ENCODE data around the gene RPL12. TPM values are rescaled to one million over a fixed set of nuclear protein-coding genes. Genes with fewer than 3 reads are reported as not detected.

RPL12 gene
- total RNA-seq = 1,000 to 10,000 TPM; 1,251 to 1,331 TPM

DNA sequence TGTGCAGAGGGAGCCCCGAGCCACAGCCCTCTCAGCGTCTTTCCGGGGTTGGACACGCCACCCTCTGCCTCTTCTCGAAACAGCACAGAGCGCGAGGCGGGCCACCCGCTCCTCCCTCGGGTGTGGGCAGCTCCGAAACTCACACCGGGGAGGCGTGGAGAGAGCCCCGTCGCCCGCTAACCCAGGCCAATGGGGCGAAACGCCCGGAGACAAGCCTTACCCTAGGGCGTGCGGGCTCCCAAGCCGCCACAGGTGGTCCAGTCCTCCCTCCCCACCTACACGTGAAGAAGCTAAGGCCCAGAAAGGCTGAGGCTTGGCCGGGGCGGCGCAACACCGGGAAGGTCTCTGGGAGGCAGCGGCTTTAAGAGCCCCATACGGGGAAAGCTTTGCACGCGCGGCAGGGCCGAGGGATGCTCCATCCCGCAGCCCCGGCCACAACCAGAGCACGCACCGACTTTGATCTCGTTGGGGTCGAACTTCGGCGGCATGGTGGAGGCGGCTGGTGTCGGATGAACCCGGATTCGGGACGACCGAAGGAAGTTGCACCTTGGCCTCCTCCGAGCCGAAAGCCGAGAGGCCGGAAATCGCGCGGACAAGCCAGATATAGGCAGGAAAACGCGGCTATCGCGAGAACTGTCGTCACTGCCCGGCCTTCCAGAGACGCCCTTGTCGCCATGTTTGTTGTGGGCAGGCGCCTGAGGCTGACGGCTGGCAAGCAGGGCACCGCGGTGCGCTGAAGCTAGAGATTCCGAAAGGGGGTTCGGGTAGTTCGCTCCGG is at the start of gene RPL12, which contains the start of gene LRSAM1:
Gene RPL12, minus strand, starts transcription at position 577 of the 778 bp plus-strand sequence. Its CDS starts 89 bp downstream, at position 488.
Gene LRSAM1, plus strand, starts transcription at position 681 of the 778 bp plus-strand sequence. CDS start 3,018 bp downstream, outside the sequence.
- CTCF ChIA-PET = interaction anchor here (0.8 to 2.2 kb wide), 6 partner anchors 9 to 464 kb away, joined by 3 to 5 read pairs (median 4); partner anchors contain the start of gene ZNF79
- Mint-ChIP-seq H3K4me3 (peak within 1 kb of the TSS; percentile 95), H3K36me3 (peaks cover 52% of the 10 kb centered on the region), H3K27me3 (no peaks in the 10 kb centered on the region), H3K27ac (peak within 1 kb of the TSS; percentile 96), H3K4me1 (peaks cover 40% of the 10 kb centered on the region), H3K9me3 (ENCODE audit: low read depth) (no peaks in the 10 kb centered on the region)
- DNase-seq (peak; percentile 98), ATAC-seq (peak; percentile 69)

DNA sequence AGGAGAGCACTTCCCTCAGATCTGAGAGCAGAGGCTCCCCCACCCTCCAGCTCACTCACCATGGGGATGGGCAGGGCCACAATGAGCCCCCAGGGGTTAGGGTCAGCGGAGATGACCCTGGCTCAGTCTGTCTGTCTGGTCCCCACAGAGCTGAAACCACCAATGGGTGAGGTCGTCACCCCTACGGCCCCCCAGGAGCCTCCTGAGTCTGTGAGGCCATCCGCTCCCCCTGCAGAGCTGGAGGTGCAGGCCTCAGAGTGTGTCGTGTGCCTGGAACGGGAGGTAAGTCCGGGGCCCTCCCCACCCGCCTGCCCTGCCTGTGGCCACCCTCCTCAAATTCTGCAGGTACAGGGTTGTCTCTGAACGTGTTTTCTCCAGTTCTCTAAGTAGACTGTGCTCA is 49.7 kb upstream of the RPL12 start:
- H3K27me3 Mint-ChIP-seq = no peaks in the 10 kb centered on the region
- H3K4me1 Mint-ChIP-seq = peaks cover 5% of the 10 kb centered on the region
- H3K27ac Mint-ChIP-seq = no peak overlapping the region
- no peaks in the 10 kb centered on the region for H3K36me3 Mint-ChIP-seq
- CTCF ChIA-PET = interaction anchor here (1.2 kb wide), 1 partner anchor 234 kb away, joined by 5 read pairs; the partner anchor contains the start of gene TOR2A
- DNase-seq = no peak
- H3K9me3 Mint-ChIP-seq (ENCODE audit: low read depth) = no peaks in the 10 kb centered on the region
- ATAC-seq = no peak
- no peak overlapping the region for H3K4me3 Mint-ChIP-seq

DNA sequence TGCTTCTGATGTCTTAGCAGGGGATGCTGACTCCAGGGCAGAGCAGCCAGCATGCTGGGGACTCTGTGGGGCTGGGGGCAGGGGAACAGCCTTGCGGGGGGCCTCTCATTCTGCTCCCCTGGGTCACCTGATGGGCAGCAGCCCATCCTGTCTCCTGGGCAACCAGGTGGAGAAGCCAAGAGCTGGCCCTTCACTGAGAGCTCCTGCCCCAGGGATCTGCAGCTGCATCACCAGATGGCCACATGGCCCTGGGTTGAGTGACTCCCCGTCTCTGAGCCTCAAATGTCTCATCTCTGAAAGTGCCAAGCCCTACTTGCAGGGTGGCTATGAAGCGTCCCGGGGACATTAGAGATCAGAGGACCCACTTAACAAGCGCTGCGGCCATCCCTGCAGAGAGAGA is 49.2 kb upstream of the RPL12 start:
- Mint-ChIP-seq H3K4me1 (peaks cover 7% of the 10 kb centered on the region), H3K36me3 (no peaks in the 10 kb centered on the region), H3K4me3 (no peak overlapping the region), H3K9me3 (ENCODE audit: low read depth) (no peaks in the 10 kb centered on the region), H3K27me3 (no peaks in the 10 kb centered on the region), H3K27ac (no peak overlapping the region)
- ATAC-seq = no peak
- CTCF ChIA-PET = interaction anchor here (1.2 kb wide), 1 partner anchor 234 kb away, joined by 5 read pairs; the partner anchor contains the start of gene TOR2A
- no peak for DNase-seq

DNA sequence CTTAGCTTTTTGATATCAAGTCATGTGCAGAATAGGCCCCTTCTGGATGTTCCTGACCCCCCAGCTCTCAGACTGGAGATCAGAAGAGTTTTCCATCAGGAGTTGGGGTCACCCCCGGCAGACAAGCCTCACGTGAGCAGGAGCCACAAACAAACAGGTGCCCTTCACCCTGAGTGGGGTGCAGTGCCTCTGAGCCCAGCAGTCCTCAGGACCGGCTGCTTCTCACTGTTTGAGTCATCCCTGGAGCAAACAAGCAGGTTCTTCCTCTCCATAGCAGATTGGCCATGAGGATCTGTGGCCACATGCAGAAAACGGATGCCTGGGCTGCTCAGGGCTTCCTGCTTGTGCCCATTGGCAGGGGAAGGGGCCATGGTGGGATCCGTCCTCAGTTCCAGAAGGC is 47.1 kb upstream of the RPL12 start:
- Mint-ChIP-seq H3K27me3 (no peaks in the 10 kb centered on the region), H3K27ac (no peak overlapping the region), H3K36me3 (no peaks in the 10 kb centered on the region), H3K4me1 (peaks cover 6% of the 10 kb centered on the region), H3K4me3 (no peak overlapping the region), H3K9me3 (ENCODE audit: low read depth) (no peaks in the 10 kb centered on the region)
- CTCF ChIA-PET = interaction anchor here (1.5 kb wide), 1 partner anchor 28 kb away, joined by 4 read pairs; no protein-coding TSS in a partner anchor
- ATAC-seq (no peak), DNase-seq (no peak)

DNA sequence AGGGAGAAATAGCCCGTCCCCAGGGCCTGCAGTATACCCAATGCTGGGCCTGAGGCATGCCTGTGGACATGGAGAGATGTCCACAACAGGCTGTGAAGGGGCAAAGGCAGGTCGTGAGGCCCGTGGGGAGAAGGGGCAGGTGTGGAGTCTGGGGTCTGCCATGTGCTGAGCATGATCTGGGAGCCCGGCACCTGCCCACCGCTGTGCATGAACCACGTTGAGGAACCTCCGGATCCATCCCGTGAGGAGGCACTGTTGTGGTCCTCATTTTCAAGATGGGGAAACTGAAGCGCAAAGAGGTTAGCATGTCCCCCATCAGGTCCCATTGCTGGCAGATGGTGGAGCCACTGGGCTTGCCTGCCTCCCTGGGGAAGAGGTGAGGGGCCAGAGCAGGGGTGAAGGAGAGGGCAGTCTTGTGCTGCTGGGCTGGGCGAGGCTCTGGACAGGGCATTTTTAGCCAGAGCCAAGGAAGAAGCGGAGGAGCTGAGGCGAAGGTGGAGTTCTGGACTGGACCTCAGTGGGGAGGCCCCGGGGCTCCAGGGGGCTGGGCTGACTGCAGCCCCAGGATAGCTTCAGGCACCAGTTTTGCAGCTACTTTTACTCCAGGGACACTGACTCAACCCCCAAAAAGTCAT is 46.6 kb upstream of the RPL12 start:
- ATAC-seq = no peak
- Mint-ChIP-seq H3K4me1 (peaks cover 6% of the 10 kb centered on the region), H3K9me3 (ENCODE audit: low read depth) (no peaks in the 10 kb centered on the region), H3K4me3 (no peak overlapping the region), H3K36me3 (no peaks in the 10 kb centered on the region), H3K27ac (no peak overlapping the region), H3K27me3 (no peaks in the 10 kb centered on the region)
- CTCF ChIA-PET = interaction anchor here (1.5 kb wide), 1 partner anchor 28 kb away, joined by 4 read pairs; no protein-coding TSS in a partner anchor
- DNase-seq = no peak

DNA sequence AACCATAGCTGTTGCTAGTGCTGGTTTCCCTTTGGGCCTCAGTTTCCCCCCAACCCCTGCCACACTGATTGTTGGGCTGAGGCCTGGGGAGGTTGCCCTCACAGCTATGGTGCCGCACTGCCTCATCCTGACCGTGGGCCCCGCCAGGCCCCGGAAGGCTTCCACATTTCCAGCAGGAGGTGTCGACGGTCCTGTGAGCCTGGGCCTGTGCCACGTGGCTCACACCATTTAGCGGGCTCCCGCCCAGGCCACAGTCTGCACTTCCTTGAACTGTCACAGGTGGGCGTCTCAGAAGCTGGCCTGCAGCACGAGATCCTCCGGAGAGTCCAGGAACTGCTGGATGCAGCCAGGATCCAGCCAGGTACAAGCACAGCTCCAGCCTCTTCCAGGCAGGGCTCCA is 45.8 kb upstream of the RPL12 start:
- H3K4me3 Mint-ChIP-seq = no peak overlapping the region
- peaks cover 6% of the 10 kb centered on the region for H3K4me1 Mint-ChIP-seq
- H3K36me3 Mint-ChIP-seq = no peaks in the 10 kb centered on the region
- DNase-seq (no peak), ATAC-seq (no peak)
- CTCF ChIA-PET = no interaction called here
- H3K27ac Mint-ChIP-seq = no peak overlapping the region
- H3K9me3 Mint-ChIP-seq (ENCODE audit: low read depth) = no peaks in the 10 kb centered on the region
- H3K27me3 Mint-ChIP-seq = no peaks in the 10 kb centered on the region

DNA sequence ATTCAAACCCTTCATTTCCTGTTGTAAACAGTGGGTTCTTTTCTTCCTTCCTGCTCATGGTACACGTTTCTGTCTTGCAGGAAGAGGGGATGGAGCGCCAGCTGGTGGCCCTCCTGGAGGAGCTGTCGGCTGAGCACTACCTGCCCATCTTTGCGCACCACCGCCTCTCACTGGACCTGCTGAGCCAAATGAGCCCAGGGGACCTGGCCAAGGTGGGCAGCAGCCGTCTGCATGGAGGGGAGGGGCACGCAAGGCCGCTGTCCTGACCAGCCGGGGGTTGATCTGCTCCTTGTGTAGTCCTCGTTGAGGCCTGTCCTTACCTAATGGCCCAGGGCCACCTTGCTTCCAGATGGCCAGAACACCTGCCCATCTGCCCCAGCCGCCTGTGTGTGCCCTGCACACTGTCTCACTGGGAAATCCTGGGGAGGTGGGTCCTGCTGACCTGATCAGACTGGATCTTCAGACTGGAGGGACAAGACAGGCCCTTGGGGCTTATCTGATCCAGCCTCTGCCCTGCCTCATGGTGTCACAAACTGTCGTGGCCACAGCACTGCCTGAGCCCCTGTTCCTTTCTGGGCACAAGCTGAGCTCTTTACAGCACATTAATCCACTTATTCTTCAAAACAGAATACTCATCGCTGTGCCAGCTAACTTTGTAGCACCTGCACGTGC is 44.8 kb upstream of the RPL12 start:
- Mint-ChIP-seq H3K9me3 (ENCODE audit: low read depth) (no peaks in the 10 kb centered on the region), H3K27me3 (no peaks in the 10 kb centered on the region), H3K36me3 (no peaks in the 10 kb centered on the region), H3K4me1 (peaks cover 6% of the 10 kb centered on the region), H3K4me3 (no peak overlapping the region), H3K27ac (no peak overlapping the region)
- CTCF ChIA-PET = interaction anchor here (1.0 kb wide), 1 partner anchor 8 kb away, joined by 4 read pairs; no protein-coding TSS in a partner anchor
- no peak for ATAC-seq
- no peak for DNase-seq

DNA sequence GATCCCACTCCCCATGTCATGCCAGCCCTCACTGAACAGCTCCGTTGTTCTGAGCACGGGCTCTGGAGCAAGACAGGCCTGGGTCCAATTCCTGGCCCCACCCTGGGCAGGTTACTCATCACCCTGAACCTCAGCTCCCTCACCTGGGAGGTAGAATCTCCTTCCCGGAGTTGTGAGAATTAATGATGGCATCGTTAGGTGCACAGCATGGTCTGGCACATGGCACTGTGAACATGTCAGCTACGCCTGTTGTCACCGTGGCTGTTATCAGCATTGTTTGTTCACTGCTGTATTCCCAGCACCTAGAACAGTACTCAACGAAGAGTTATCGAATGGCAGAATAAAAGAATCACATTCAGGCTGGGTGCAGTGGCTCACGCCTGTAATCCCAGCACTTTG is 43.1 kb upstream of the RPL12 start:
- Mint-ChIP-seq H3K36me3 (no peaks in the 10 kb centered on the region), H3K4me3 (no peak overlapping the region), H3K27me3 (no peaks in the 10 kb centered on the region), H3K4me1 (peaks cover 6% of the 10 kb centered on the region), H3K9me3 (ENCODE audit: low read depth) (no peaks in the 10 kb centered on the region), H3K27ac (no peak overlapping the region)
- CTCF ChIA-PET = interaction anchor here (0.8 to 0.9 kb wide), 2 partner anchors 9 to 240 kb away, joined by 3 read pairs; no protein-coding TSS in a partner anchor
- DNase-seq = no peak
- ATAC-seq = no peak

DNA sequence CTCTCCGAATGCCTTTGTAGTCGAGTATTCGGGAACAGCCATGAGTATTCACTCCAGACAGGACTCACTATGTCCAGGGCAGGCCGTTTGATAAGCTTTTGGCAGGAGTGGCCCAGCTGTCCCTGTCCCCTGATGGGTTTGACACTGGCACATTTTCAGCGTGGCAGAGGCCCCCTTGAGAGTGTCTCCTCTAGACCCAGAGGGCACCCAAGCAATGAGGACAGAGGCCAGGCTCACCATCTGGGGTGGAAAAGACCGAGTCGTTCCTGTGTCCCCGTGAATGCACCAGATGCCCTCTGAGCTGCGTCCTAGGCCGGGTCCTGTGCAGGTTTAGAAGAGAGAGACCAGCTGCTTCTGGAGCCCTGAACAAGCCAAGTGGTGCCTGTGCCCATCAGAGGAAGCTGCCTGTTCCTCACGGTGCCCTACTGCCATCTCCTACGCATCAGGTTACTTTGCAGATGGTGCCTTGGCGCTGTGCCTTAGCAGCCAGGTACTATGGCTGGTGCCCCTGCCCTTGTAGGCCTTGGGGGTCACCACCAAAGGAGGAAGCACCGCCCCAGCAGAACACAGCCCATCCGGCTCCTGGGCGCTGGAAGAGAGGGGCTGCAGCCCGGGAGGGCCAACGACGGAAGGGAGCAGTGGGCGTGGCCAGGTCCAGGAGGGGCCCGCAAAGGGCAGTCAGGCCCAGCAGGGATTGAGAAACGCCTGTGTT is 42.5 kb upstream of the RPL12 start:
- Mint-ChIP-seq H3K4me3 (no peak overlapping the region), H3K4me1 (peaks cover 6% of the 10 kb centered on the region), H3K27me3 (no peaks in the 10 kb centered on the region), H3K27ac (no peak overlapping the region), H3K36me3 (no peaks in the 10 kb centered on the region), H3K9me3 (ENCODE audit: low read depth) (no peaks in the 10 kb centered on the region)
- no peak for DNase-seq
- no peak for ATAC-seq
- CTCF ChIA-PET = interaction anchor here (0.9 kb wide), 1 partner anchor 10 kb away, joined by 3 read pairs; no protein-coding TSS in a partner anchor

DNA sequence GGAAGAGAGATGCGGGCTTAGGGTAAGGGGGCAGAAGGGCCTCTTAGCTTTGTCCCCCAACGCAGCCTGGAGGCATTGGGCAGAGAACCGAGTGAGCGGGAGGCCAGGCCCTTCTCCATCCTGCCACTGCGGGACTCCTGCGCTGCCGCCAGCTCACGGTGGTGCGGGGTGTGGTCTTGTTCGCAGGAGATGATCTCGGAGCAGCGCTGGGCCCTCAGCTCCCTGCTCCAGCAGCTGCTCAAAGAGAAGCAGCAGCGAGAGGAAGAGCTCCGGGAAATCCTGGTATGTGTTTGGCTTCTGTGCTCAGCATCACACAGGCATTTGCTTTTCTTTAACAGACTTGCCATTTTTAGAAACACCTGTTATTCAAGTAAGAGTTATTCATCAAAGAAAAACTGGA is 41.4 kb upstream of the RPL12 start:
- no peak overlapping the region for H3K4me3 Mint-ChIP-seq
- peaks cover 6% of the 10 kb centered on the region for H3K4me1 Mint-ChIP-seq
- no peak overlapping the region for H3K27ac Mint-ChIP-seq
- no peak for ATAC-seq
- H3K27me3 Mint-ChIP-seq = no peaks in the 10 kb centered on the region
- CTCF ChIA-PET = interaction anchor here (1.0 to 1.1 kb wide), 2 partner anchors 33 to 89 kb away, joined by 3 to 5 read pairs; no protein-coding TSS in a partner anchor
- no peak for DNase-seq
- no peaks in the 10 kb centered on the region for H3K36me3 Mint-ChIP-seq
- H3K9me3 Mint-ChIP-seq (ENCODE audit: low read depth) = no peaks in the 10 kb centered on the region

DNA sequence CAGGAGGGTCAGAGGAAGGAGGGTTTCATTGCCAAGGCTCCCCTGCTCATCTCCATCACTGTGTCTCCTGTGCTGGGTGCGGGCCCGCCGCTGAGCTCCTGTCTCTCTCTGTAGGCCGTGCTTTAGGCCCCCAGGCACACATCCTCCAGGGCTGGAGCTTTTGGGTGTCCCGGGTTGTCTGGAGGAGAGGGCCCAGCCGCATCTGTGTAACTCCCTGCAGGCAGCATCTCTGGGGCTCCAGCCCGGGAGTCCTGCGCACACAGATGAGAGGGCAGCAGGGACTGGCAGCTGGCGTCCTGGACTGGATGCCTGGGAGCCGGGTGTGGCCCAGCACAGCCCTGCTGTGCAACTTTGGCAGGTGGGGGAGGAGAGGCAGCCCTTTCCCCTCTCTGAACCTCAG is 40.3 kb upstream of the RPL12 start:
- H3K4me3 Mint-ChIP-seq = no peak overlapping the region
- no peaks in the 10 kb centered on the region for H3K9me3 Mint-ChIP-seq (ENCODE audit: low read depth)
- no peak overlapping the region for H3K27ac Mint-ChIP-seq
- no peaks in the 10 kb centered on the region for H3K27me3 Mint-ChIP-seq
- no peaks in the 10 kb centered on the region for H3K36me3 Mint-ChIP-seq
- no peak for DNase-seq
- ATAC-seq = no peak
- H3K4me1 Mint-ChIP-seq = peaks cover 6% of the 10 kb centered on the region
- CTCF ChIA-PET = interaction anchor here (1.0 kb wide), 1 partner anchor 34 kb away, joined by 5 read pairs; no protein-coding TSS in a partner anchor

DNA sequence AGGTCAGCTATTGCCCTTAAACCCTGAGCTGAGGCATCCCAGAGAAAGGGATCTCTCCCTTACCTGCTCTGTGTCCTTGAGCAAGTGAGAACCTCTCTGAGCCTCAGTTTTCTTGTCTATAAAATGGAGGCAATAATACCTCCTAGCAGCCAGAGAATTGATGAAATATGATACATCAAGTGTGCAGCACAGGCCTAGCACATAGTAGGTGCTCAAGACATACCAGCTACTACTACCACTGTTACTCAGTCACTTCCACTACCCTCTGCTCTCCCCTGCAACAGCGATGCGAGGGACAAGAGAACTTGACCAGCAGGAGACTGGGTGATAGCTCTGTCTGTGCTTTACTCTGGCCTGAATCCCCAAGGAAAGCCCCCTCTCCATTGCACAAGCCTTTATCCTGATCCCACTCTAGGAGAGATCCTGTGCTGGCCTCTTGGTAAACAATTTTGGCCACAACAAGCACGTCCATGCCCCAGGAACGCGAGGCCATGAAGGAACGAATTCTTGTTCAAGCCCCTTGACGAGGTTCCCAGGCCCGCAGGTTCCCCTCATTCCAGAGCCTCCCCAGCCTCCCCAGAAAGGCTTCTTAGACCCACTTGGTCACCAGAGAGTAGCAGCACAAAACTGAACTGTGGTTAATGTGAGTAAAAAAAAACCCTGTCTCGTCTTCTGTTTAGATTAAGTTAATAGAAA is 39.5 kb upstream of the RPL12 start:
- CTCF ChIA-PET = interaction anchor here (1.1 kb wide), 1 partner anchor 13 kb away, joined by 3 read pairs; no protein-coding TSS in a partner anchor
- DNase-seq (no peak), ATAC-seq (no peak)
- no peaks in the 10 kb centered on the region for H3K36me3 Mint-ChIP-seq
- H3K27ac Mint-ChIP-seq = no peak overlapping the region
- H3K4me1 Mint-ChIP-seq = peaks cover 3% of the 10 kb centered on the region
- no peaks in the 10 kb centered on the region for H3K9me3 Mint-ChIP-seq (ENCODE audit: low read depth)
- no peaks in the 10 kb centered on the region for H3K27me3 Mint-ChIP-seq
- no peak overlapping the region for H3K4me3 Mint-ChIP-seq

Measured in activated CD8-positive, alpha-beta memory T cell treated with anti-CD3 and anti-CD28 coated beads, Interleukin-2, amount 10 ng/mL, durations not matched to agents 7 days and 5 days (primary cell).